Measurements from ENCODE around the gene SLC17A7.
"Not testable (repeated sequence)": the region's sequence is repeated elsewhere in the genome, so short reads cannot be mapped to it uniquely, and the experiment has no call there.

SLC17A7 gene

GRCh38 chr19:49459388-49459787 lies 18.1 kb upstream of the SLC17A7 start:
- H3K4me3 Mint-ChIP-seq: no peak overlapping the region
- H3K27ac Mint-ChIP-seq: no peak overlapping the region

GRCh38 chr19:49458567-49458903 lies 17.2 kb upstream of the SLC17A7 start:
- Mint-ChIP-seq H3K4me3 (no peak overlapping the region), H3K9me3 (no peaks in the 10 kb centered on the region), H3K36me3 (ENCODE audit: low read depth) (peaks cover 13% of the 10 kb centered on the region), H3K27me3 (no peaks in the 10 kb centered on the region), H3K4me1 (ENCODE audit: low read depth) (peaks cover 11% of the 10 kb centered on the region), H3K27ac (no peak overlapping the region)

More at GRCh38 chr19:49459388-49459787, 18.1 kb upstream of the SLC17A7 start:
- no peaks in the 10 kb centered on the region for H3K27me3 Mint-ChIP-seq
- H3K9me3 Mint-ChIP-seq: no peaks in the 10 kb centered on the region
- peaks cover 5% of the 10 kb centered on the region for H3K4me1 Mint-ChIP-seq (ENCODE audit: low read depth)
- H3K36me3 Mint-ChIP-seq (ENCODE audit: low read depth): peaks cover 13% of the 10 kb centered on the region

GRCh38 chr19:49456326-49456725 lies 15.0 kb upstream of the SLC17A7 start:
- H3K27ac Mint-ChIP-seq: no peak overlapping the region
- H3K9me3 Mint-ChIP-seq: no peaks in the 10 kb centered on the region
- peaks cover 17% of the 10 kb centered on the region for H3K36me3 Mint-ChIP-seq (ENCODE audit: low read depth)
- no peaks in the 10 kb centered on the region for H3K27me3 Mint-ChIP-seq
- peaks cover 28% of the 10 kb centered on the region for H3K4me1 Mint-ChIP-seq (ENCODE audit: low read depth)
- H3K4me3 Mint-ChIP-seq: no peak overlapping the region

- H3K4me1 Mint-ChIP-seq (ENCODE audit: low read depth): peaks cover 31% of the 10 kb centered on the region
- peaks cover 19% of the 10 kb centered on the region for H3K36me3 Mint-ChIP-seq (ENCODE audit: low read depth)
- no peak overlapping the region for H3K4me3 Mint-ChIP-seq
- no peaks in the 10 kb centered on the region for H3K27me3 Mint-ChIP-seq
- H3K9me3 Mint-ChIP-seq: no peaks in the 10 kb centered on the region
- no peak overlapping the region for H3K27ac Mint-ChIP-seq
Measured at GRCh38 chr19:49455773-49456172, 14.4 kb upstream of the SLC17A7 start.

- Mint-ChIP-seq H3K36me3 (ENCODE audit: low read depth) (peaks cover 36% of the 10 kb centered on the region), H3K27ac (peak overlapping the region; percentile 100), H3K4me1 (ENCODE audit: low read depth) (peaks cover 40% of the 10 kb centered on the region), H3K27me3 (no peaks in the 10 kb centered on the region), H3K4me3 (peak overlapping the region; percentile 100), H3K9me3 (no peaks in the 10 kb centered on the region)
Measured at GRCh38 chr19:49453757-49454240, 12.5 kb upstream of the SLC17A7 start.

- Mint-ChIP-seq H3K27ac (peak within 1 kb of the TSS; percentile 100), H3K27me3 (no peaks in the 10 kb centered on the region), H3K36me3 (ENCODE audit: low read depth) (peaks cover 43% of the 10 kb centered on the region), H3K4me3 (peak within 1 kb of the TSS; percentile 100), H3K9me3 (no peaks in the 10 kb centered on the region), H3K4me1 (ENCODE audit: low read depth) (peaks cover 45% of the 10 kb centered on the region)
Measured at GRCh38 chr19:49453013-49453756, 11.9 kb upstream of the SLC17A7 start, which contains the start of gene ALDH16A1. ALDH16A1 (plus strand) TSS chr19:49453225; CDS start chr19:49453332, 107 bp downstream.

GRCh38 chr19:49451430-49452181 lies 10.3 kb upstream of the SLC17A7 start, which contains the start of gene PIH1D1:
PIH1D1 (minus strand) TSS chr19:49451814; CDS start chr19:49451574, 240 bp downstream.
- H3K9me3 Mint-ChIP-seq: no peaks in the 10 kb centered on the region
- H3K36me3 Mint-ChIP-seq (ENCODE audit: low read depth): peaks cover 43% of the 10 kb centered on the region
- no peaks in the 10 kb centered on the region for H3K27me3 Mint-ChIP-seq
- peak within 1 kb of the TSS; percentile 100 for H3K27ac Mint-ChIP-seq
- peak within 1 kb of the TSS; percentile 100 for H3K4me3 Mint-ChIP-seq
- H3K4me1 Mint-ChIP-seq (ENCODE audit: low read depth): peaks cover 44% of the 10 kb centered on the region

GRCh38 chr19:49450405-49450804 lies 9.1 kb upstream of the SLC17A7 start:
- peak overlapping the region; percentile 69 for H3K27ac Mint-ChIP-seq
- peak overlapping the region; percentile 100 for H3K4me3 Mint-ChIP-seq
- H3K36me3 Mint-ChIP-seq (ENCODE audit: low read depth): peaks cover 38% of the 10 kb centered on the region
- no peaks in the 10 kb centered on the region for H3K9me3 Mint-ChIP-seq
- H3K27me3 Mint-ChIP-seq: no peaks in the 10 kb centered on the region
- H3K4me1 Mint-ChIP-seq (ENCODE audit: low read depth): peaks cover 45% of the 10 kb centered on the region

GRCh38 chr19:49448432-49448786 lies 7.1 kb upstream of the SLC17A7 start:
- peaks cover 47% of the 10 kb centered on the region for H3K4me1 Mint-ChIP-seq (ENCODE audit: low read depth)
- H3K27me3 Mint-ChIP-seq: no peaks in the 10 kb centered on the region
- H3K9me3 Mint-ChIP-seq: no peaks in the 10 kb centered on the region
- H3K4me3 Mint-ChIP-seq: peak overlapping the region; percentile 52
- H3K27ac Mint-ChIP-seq: peak overlapping the region; percentile 28
- peaks cover 38% of the 10 kb centered on the region for H3K36me3 Mint-ChIP-seq (ENCODE audit: low read depth)

GRCh38 chr19:49447485-49448431 lies 6.4 kb upstream of the SLC17A7 start:
- peaks cover 38% of the 10 kb centered on the region for H3K36me3 Mint-ChIP-seq (ENCODE audit: low read depth)
- H3K27ac Mint-ChIP-seq: peak overlapping the region; percentile 28
- no peak overlapping the region for H3K4me3 Mint-ChIP-seq

GRCh38 chr19:49445997-49446396 lies 4.7 kb upstream of the SLC17A7 start:
- no peaks in the 10 kb centered on the region for H3K9me3 Mint-ChIP-seq
- H3K36me3 Mint-ChIP-seq (ENCODE audit: low read depth): peaks cover 33% of the 10 kb centered on the region
- peaks cover 42% of the 10 kb centered on the region for H3K4me1 Mint-ChIP-seq (ENCODE audit: low read depth)
- no peak overlapping the region for H3K4me3 Mint-ChIP-seq
- peaks cover 15% of the 10 kb centered on the region for H3K27me3 Mint-ChIP-seq
- no peak overlapping the region for H3K27ac Mint-ChIP-seq

More at GRCh38 chr19:49447485-49448431, 6.4 kb upstream of the SLC17A7 start:
- Mint-ChIP-seq H3K4me1 (ENCODE audit: low read depth) (peaks cover 41% of the 10 kb centered on the region), H3K27me3 (no peaks in the 10 kb centered on the region), H3K9me3 (no peaks in the 10 kb centered on the region)

- Mint-ChIP-seq H3K36me3 (ENCODE audit: low read depth) (peaks cover 24% of the 10 kb centered on the region), H3K4me1 (ENCODE audit: low read depth) (peaks cover 38% of the 10 kb centered on the region), H3K27me3 (peaks cover 33% of the 10 kb centered on the region), H3K4me3 (peak overlapping the region; percentile 76), H3K27ac (peak overlapping the region; percentile 74)
- not testable (repeated sequence) for H3K9me3 Mint-ChIP-seq
Measured at GRCh38 chr19:49444100-49444700, 2.9 kb upstream of the SLC17A7 start.

- Mint-ChIP-seq H3K9me3 (no peaks in the 10 kb centered on the region), H3K4me3 (peak overlapping the region; percentile 76), H3K27ac (peak overlapping the region; percentile 88), H3K4me1 (ENCODE audit: low read depth) (peaks cover 36% of the 10 kb centered on the region), H3K36me3 (ENCODE audit: low read depth) (peaks cover 18% of the 10 kb centered on the region), H3K27me3 (peaks cover 39% of the 10 kb centered on the region)
Measured at GRCh38 chr19:49443366-49444099, 2.2 kb upstream of the SLC17A7 start.
